DMS114 treated with DMSO at 0.1 percent for 48 hours (cell line): ENCODE results near the gene NCOA3.

Source experiments
- DNase-seq: peaks from one replicate; lab custom pipeline; 2025; ENCODE audit not compliant: unreplicated experiment; lab: John Stamatoyannopoulos, UW

The NCOA3 gene

GRCh38 chr20:47700327-47700726, 198.6 kb downstream of the NCOA3 start:
- DNase-seq = no peak

GRCh38 chr20:47701612-47702011, 199.9 kb downstream of the NCOA3 start:
- no peak for DNase-seq

- no peak for DNase-seq
Measured at GRCh38 chr20:47703748-47704147, 202.1 kb downstream of the NCOA3 start.

- DNase-seq = no peak
Measured at GRCh38 chr20:47704746-47705496, 203.2 kb downstream of the NCOA3 start.

GRCh38 chr20:47705497-47705856, 203.8 kb downstream of the NCOA3 start:
- no peak for DNase-seq

- no peak for DNase-seq
Measured at GRCh38 chr20:47706345-47706744, 204.7 kb downstream of the NCOA3 start.
